Muscle layer of colon (tissue), 2 donors: ENCODE measurements around the gene SYVN1.

Source experiments
- H3K27ac ChIP-seq: one replicate; pipeline ENCODE4 v1.7.0; 2013; ENCODE audit warnings: low read depth, mild to moderate bottlenecking, low read length, moderate library complexity
- H3K27me3 ChIP-seq, 2 donors: one replicate each; pipeline ENCODE4 v1.7.0; 2013; ENCODE audit warnings: low read length in 2 of 2, mild to moderate bottlenecking in 2 of 2; ENCODE audit not compliant: insufficient read depth in 2 of 2, control insufficient read depth in 1 of 2
- H3K36me3 ChIP-seq: one replicate; pipeline ENCODE4 v1.7.0; 2013; ENCODE audit warnings: mild to moderate bottlenecking, low read length; ENCODE audit not compliant: insufficient read depth
- H3K4me1 ChIP-seq: one replicate; pipeline ENCODE4 v1.7.0; 2013; ENCODE audit warnings: mild to moderate bottlenecking, low read length; ENCODE audit not compliant: insufficient read depth
- H3K4me3 ChIP-seq, 2 donors: one replicate each; pipeline ENCODE4 v1.7.0; 2013; ENCODE audit warnings: low read length in 2 of 2, low read depth in 1 of 2, mild to moderate bottlenecking in 1 of 2, moderate library complexity in 1 of 2
- H3K9ac ChIP-seq: one replicate; pipeline ENCODE4 v1.7.0; 2013; ENCODE audit warnings: low read length
- H3K9me3 ChIP-seq: one replicate; pipeline ENCODE4 v1.7.0; 2013; ENCODE audit warnings: mild to moderate bottlenecking, low read length
- donor health status: abdominal sarcoma.
- donor health status: Adenocarcinoma of cecum.

Gene SYVN1

GRCh38 chr11:65107751-65108468 lies 26.4 kb downstream of the SYVN1 start:
- no peak overlapping the region for H3K9ac ChIP-seq
- H3K27me3 ChIP-seq, result peaks cover 0 to under 1% of the 10 kb centered on the region in 2 donors
- H3K9me3 ChIP-seq, result no peaks in the 10 kb centered on the region
- H3K27ac ChIP-seq, result no peak overlapping the region
- peaks cover 22% of the 10 kb centered on the region for H3K4me1 ChIP-seq
- peaks cover 24% of the 10 kb centered on the region for H3K36me3 ChIP-seq
- H3K4me3 ChIP-seq, result no peak overlapping the region

- Histone ChIP-seq H3K4me1 (peaks cover 19% of the 10 kb centered on the region), H3K36me3 (peaks cover 24% of the 10 kb centered on the region), H3K27me3 (no peaks in the 10 kb centered on the region), H3K27ac (no peak overlapping the region), H3K9ac (no peak overlapping the region), H3K9me3 (no peaks in the 10 kb centered on the region), H3K4me3 (no peak overlapping the region)
Measured at GRCh38 chr11:65107078-65107477, 27.2 kb downstream of the SYVN1 start.

- Histone ChIP-seq H3K9me3 (no peaks in the 10 kb centered on the region), H3K27ac (no peak overlapping the region), H3K4me3 (no peak overlapping the region), H3K36me3 (peaks cover 24% of the 10 kb centered on the region), H3K27me3 (no peaks in the 10 kb centered on the region), H3K9ac (no peak overlapping the region), H3K4me1 (no peaks in the 10 kb centered on the region)
Measured at GRCh38 chr11:65104628-65105027, 29.7 kb downstream of the SYVN1 start.

- H3K4me3 ChIP-seq, result no peak overlapping the region
Measured at GRCh38 chr11:65103476-65103875, 30.8 kb downstream of the SYVN1 start.

GRCh38 chr11:65102142-65103095 lies 31.9 kb downstream of the SYVN1 start:
- H3K4me3 ChIP-seq, result no peak overlapping the region
- H3K4me1 ChIP-seq, result peaks cover under 1% of the 10 kb centered on the region
- no peak overlapping the region for H3K27ac ChIP-seq
- no peak overlapping the region for H3K9ac ChIP-seq
- H3K9me3 ChIP-seq, result no peaks in the 10 kb centered on the region
- H3K36me3 ChIP-seq, result peaks cover 27% of the 10 kb centered on the region
- H3K27me3 ChIP-seq, result no peaks in the 10 kb centered on the region

More at GRCh38 chr11:65103476-65103875, 30.8 kb downstream of the SYVN1 start:
- no peaks in the 10 kb centered on the region for H3K27me3 ChIP-seq
- no peak overlapping the region for H3K9ac ChIP-seq
- H3K9me3 ChIP-seq, result no peaks in the 10 kb centered on the region
- H3K4me1 ChIP-seq, result no peaks in the 10 kb centered on the region
- peaks cover 22% of the 10 kb centered on the region for H3K36me3 ChIP-seq
- H3K27ac ChIP-seq, result no peak overlapping the region

DNA sequence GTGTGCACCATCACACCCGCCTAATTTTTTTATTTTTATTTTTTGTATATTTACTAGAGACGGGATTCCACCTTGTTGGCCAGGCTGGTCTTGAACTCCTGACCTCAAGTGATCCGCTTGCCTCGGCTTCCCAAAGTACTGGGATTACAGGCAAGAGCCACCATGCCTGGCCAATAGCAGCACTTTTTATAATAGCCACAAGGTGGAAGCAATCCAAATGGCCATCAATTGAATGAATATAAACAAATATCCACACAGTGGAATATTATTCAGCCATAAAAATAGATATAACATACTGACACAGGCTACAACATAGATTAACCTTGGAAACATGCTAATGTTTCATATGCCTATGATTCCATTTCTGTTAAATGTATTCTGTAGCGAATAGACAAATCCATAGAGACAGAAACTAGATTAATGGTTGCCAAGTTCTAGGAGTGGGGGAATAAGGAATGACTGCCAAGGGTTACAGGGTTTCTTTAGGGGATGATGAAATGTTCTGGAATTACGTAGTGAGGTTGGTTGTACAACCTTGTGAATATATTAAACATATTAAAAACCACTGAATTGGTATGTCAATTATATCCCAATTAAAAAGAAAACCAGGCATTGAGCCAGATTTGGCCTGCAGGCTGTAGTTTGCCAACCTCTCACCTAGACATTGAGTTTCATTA lies 33.5 kb downstream of the SYVN1 start:
- Histone ChIP-seq H3K9ac (no peak overlapping the region), H3K9me3 (no peaks in the 10 kb centered on the region), H3K4me1 (peaks cover 8% of the 10 kb centered on the region), H3K27ac (no peak overlapping the region), H3K36me3 (peaks cover 24% of the 10 kb centered on the region), H3K27me3 (no peaks in the 10 kb centered on the region), H3K4me3 (no peak overlapping the region)

GRCh38 chr11:65096926-65097325 lies 37.4 kb downstream of the SYVN1 start:
- Histone ChIP-seq H3K27me3 (no peaks in the 10 kb centered on the region), H3K4me1 (peaks cover 12% of the 10 kb centered on the region), H3K36me3 (peaks cover 13% of the 10 kb centered on the region), H3K9me3 (no peaks in the 10 kb centered on the region), H3K9ac (no peak overlapping the region), H3K4me3 (peak overlapping the region; percentile 77 to 85), H3K27ac (peak overlapping the region; percentile 86)

DNA sequence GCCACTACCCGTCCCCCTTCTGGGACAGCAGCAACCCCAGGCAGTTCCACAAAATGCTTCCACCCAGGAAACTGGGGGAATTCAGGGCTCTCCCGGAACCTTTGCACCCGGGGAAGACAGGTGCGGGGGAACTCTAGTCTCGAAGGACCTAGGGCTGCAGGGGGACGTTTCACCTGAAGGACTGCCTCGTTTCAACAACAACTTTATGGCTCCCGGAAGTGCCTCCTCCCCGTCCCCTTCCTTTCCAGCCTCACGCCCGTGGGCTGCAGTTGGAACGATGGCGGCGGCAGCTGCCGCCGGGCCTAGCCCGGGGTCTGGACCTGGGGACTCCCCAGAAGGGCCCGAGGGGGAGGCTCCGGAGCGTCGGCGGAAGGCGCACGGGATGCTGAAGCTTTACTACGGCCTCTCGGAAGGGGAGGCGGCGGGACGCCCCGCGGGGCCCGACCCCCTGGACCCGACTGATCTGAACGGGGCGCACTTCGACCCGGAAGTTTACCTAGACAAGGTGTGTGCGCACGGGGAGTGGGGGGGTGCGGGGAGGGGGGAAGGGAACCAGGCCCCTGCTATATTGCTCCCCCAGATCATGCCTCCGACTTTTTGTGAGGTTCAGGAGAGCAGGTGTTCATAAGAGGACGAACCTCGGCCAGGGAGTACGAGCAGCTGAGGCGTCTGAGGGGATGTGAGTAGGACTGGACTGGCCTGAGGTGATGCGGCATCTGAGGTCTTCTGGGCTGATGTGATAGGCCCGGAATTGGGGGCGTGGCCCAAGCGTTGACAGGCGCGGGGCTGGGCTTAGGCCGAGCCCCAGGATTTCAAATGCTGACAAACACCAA lies 38.1 kb downstream of the SYVN1 start, which contains the start of gene VPS51:
Gene VPS51, plus strand, starts transcription at position 241 of the 833 bp plus-strand sequence. Its CDS starts 37 bp downstream, at position 278.
- Histone ChIP-seq H3K4me1 (peaks cover 12% of the 10 kb centered on the region), H3K4me3 (peak within 1 kb of the TSS; percentile 77 to 85), H3K9me3 (no peaks in the 10 kb centered on the region), H3K27ac (peak within 1 kb of the TSS; percentile 86), H3K36me3 (peaks cover 13% of the 10 kb centered on the region), H3K27me3 (no peaks in the 10 kb centered on the region), H3K9ac (peak within 1 kb of the TSS; percentile 53)

GRCh38 chr11:65095427-65095826 lies 38.9 kb downstream of the SYVN1 start:
- no peaks in the 10 kb centered on the region for H3K27me3 ChIP-seq
- H3K36me3 ChIP-seq, result peaks cover 13% of the 10 kb centered on the region
- H3K4me1 ChIP-seq, result peaks cover 12% of the 10 kb centered on the region
- H3K27ac ChIP-seq, result peak overlapping the region; percentile 41
- no peak overlapping the region for H3K9ac ChIP-seq
- H3K9me3 ChIP-seq, result no peaks in the 10 kb centered on the region
- H3K4me3 ChIP-seq, result peak overlapping the region in 1 of 2 donors; percentile 85

DNA sequence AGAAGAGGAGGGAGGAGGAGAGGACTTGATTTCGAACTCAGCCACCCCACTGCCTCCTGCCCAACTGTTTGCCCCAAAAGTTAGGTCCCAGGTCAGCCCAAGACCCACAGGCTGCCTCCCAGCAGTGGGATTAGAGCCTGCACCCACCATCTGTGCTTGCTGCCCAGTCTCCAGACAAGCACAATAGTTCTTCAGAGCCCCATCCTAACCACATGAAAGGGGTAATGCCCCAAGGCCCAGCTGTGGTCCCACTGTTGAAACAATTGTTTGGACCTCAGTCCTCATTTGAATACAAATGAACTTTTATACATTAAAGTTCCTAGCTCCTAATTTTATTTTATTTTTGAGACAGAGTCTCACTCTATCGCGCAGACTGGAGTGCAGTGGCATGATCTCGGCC lies 43.7 kb downstream of the SYVN1 start:
- Histone ChIP-seq H3K27me3 (no peaks in the 10 kb centered on the region), H3K27ac (no peak overlapping the region), H3K4me1 (peaks cover 2% of the 10 kb centered on the region), H3K4me3 (no peak overlapping the region), H3K9me3 (no peaks in the 10 kb centered on the region), H3K36me3 (peaks cover 24% of the 10 kb centered on the region), H3K9ac (no peak overlapping the region)
